GM21723 (cell line): ENCODE measurements around the gene PSMA2.
A peak's percentile ranks its signal among the peaks of the same experiment; 100 is the strongest.

ENCODE experiments used
- ATAC-seq: cut with Tn5 transposase; IDR thresholded peaks from one replicate; pipeline ENCODE4 v1.9.1; 2021; ENCODE audit warnings: mild to moderate bottlenecking, moderate library complexity; ENCODE audit not compliant: unreplicated experiment

Gene PSMA2

GRCh38 chr7:42940985-42941847, 9.2 kb upstream of the PSMA2 start:
- peak; percentile 56 for ATAC-seq

GRCh38 chr7:42939457-42940240, 7.7 kb upstream of the PSMA2 start:
- ATAC-seq, result no peak

- ATAC-seq, result no peak
Measured at GRCh38 chr7:42935861-42936260, 3.9 kb upstream of the PSMA2 start.

GRCh38 chr7:42934291-42934690, 2.3 kb upstream of the PSMA2 start:
- no peak for ATAC-seq

- ATAC-seq, result peak; percentile 25
Measured at GRCh38 chr7:42932811-42933591, 1.0 kb upstream of the PSMA2 start.

- no peak for ATAC-seq
Measured at GRCh38 chr7:42931447-42931833, 534 bp downstream of the PSMA2 start.

- no peak for ATAC-seq
Measured at GRCh38 chr7:42930889-42931288, 1.1 kb downstream of the PSMA2 start.

- ATAC-seq, result no peak
Measured at GRCh38 chr7:42929449-42929848, 2.5 kb downstream of the PSMA2 start.

- no peak for ATAC-seq
Measured at GRCh38 chr7:42928754-42929153, 3.2 kb downstream of the PSMA2 start.

- ATAC-seq, result no peak
Measured at GRCh38 chr7:42926204-42926603, 5.8 kb downstream of the PSMA2 start.

GRCh38 chr7:42925630-42926029, 6.3 kb downstream of the PSMA2 start:
- ATAC-seq, result no peak

- ATAC-seq, result no peak
Measured at GRCh38 chr7:42924223-42924838, 7.6 kb downstream of the PSMA2 start.

GRCh38 chr7:42922017-42922753, 9.8 kb downstream of the PSMA2 start:
- ATAC-seq, result no peak

GRCh38 chr7:42915356-42915755, 16.6 kb downstream of the PSMA2 start:
- no peak for ATAC-seq

- no peak for ATAC-seq
Measured at GRCh38 chr7:42914421-42915045, 17.4 kb downstream of the PSMA2 start.

- no peak for ATAC-seq
Measured at GRCh38 chr7:42914009-42914408, 18.0 kb downstream of the PSMA2 start.

- ATAC-seq, result no peak
Measured at GRCh38 chr7:42913591-42913990, 18.4 kb downstream of the PSMA2 start.

GRCh38 chr7:42911454-42912447, 20.2 kb downstream of the PSMA2 start, which contains the start of gene C7orf25:
Gene C7orf25 (minus strand): TSS chr7:42912070. CDS start chr7:42910900, 1,170 bp downstream.
- peak; percentile 90 for ATAC-seq
